AG09319 (cell line): ENCODE data around the gene FZR1.
"Not testable (repeated sequence)": the region's sequence is repeated elsewhere in the genome, so short reads cannot be mapped to it uniquely, and the experiment has no call there.

Experiments used
- DNase-seq: peaks from one replicate; pipeline ENCODE4 v3.0.0-alpha.2; 2010; ENCODE audit warnings: low read depth; ENCODE audit errors: extremely low read depth
- TF ChIP-seq, protein P1 (sequence below): IDR thresholded peaks from 2 replicates; pipeline ENCODE4 v1.5.1; 2011; ENCODE audit warnings: low read depth, mild to moderate bottlenecking, inconsistent platforms, low read length, moderate library complexity

Gene FZR1

DNA sequence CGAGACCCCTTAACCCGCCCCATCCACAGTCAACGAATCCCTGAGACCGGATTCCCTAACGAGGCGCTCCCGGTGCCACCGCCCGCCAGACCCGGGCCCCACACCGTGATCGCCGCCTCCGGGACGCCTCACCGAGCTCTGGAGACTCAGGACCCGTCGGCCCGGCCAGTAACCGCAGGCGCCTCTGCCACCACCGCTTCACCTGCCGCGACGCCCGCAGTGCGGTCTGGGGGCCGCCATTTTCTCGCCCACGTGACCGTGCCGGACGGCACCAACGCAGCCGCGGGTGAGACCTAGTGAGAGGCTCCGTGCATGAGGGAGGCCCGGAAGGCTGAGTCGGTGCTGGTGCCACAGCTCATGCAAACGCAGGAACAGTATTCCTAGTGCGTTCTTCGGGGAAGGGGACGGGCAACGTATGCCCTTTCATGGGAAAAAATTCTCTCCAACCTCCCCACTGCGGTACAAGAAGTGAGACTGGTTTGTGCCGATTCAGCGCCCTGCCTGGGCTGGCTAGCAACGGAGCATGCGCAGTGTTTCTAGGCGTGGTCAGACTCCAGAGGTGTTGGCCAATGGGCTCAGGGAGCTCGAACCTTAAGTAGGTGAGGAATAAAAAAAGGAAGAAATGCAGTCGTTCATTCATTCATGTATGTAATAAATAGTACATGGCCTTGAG, 5.5 kb upstream of the FZR1 start, which contains the start of gene DOHH:
DOHH (minus strand) TSS at position 246 of the 673 bp plus-strand sequence. CDS start 3,860 bp downstream, outside the sequence.
- DNase-seq: peak; percentile 91
- TF ChIP-seq, protein P1, sequence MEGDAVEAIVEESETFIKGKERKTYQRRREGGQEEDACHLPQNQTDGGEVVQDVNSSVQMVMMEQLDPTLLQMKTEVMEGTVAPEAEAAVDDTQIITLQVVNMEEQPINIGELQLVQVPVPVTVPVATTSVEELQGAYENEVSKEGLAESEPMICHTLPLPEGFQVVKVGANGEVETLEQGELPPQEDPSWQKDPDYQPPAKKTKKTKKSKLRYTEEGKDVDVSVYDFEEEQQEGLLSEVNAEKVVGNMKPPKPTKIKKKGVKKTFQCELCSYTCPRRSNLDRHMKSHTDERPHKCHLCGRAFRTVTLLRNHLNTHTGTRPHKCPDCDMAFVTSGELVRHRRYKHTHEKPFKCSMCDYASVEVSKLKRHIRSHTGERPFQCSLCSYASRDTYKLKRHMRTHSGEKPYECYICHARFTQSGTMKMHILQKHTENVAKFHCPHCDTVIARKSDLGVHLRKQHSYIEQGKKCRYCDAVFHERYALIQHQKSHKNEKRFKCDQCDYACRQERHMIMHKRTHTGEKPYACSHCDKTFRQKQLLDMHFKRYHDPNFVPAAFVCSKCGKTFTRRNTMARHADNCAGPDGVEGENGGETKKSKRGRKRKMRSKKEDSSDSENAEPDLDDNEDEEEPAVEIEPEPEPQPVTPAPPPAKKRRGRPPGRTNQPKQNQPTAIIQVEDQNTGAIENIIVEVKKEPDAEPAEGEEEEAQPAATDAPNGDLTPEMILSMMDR: no peak

DNA sequence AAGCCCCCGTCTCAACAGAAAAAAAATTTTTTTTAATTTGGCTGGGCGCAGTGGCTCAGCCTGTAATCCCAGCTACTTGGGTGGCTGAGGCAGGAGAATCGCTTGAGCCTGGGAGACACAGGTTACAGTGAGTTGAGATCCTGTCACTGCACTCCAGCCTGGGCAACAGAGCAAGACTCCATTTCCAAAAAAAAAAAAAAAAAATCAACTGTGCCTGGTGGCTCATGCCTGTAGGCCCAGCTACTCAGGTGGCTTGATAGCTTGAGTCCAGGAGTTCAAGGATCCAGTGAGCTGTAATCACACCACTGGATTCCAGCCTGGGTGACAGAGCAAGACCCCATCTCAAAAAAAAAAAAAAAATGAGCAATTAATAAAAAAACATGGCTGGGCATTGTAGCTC, 4.3 kb upstream of the FZR1 start:
- TF ChIP-seq, protein P1: no peak
- no peak for DNase-seq

DNA sequence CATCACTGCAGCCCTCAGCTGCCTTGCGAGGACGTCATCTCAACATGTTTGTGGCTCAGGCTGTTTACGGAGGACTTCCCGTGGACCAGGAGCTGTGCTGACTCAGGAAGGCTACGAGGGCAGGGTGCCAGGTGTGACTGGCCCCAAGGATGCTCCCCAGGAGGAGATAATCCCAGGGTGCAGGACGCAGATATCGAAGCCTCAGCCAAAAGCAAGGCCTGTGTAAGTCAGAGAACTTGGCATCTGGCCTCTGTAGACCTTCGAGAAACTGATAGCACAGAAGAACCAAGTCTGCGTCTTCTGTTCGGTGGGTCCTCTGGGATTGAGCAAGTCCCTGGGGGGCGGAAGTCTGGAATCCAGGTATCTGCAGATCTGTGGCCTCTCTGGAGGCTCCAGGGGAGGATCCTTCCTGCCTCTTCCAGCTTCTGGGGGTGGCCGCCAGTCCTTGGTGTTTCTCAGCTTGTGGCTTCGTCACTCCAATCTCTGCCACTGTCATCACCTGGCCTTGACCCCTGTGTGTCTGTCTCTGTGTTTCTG, 3.0 kb upstream of the FZR1 start:
- TF ChIP-seq, protein P1: no peak
- no peak for DNase-seq

DNA sequence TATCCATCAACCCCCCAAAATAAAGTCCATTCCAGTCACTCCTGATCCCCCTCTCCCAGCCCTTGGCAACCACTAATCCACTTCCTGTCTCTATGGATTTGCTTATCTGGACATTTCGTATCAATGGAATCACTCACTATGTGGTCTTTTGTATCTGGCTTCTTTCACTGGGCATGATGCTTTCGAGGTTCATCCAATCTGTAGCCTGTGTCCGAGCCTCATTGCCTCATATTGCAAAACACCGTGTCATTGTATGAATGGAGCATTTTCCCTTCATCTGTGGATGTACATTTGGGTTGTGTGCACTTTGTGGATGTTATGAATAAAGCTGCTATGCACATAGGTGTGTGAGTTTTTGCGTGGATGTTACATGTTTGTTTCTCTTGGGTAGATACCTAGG, 1.4 kb upstream of the FZR1 start:
- TF ChIP-seq, protein P1: no peak
- DNase-seq: no peak

DNA sequence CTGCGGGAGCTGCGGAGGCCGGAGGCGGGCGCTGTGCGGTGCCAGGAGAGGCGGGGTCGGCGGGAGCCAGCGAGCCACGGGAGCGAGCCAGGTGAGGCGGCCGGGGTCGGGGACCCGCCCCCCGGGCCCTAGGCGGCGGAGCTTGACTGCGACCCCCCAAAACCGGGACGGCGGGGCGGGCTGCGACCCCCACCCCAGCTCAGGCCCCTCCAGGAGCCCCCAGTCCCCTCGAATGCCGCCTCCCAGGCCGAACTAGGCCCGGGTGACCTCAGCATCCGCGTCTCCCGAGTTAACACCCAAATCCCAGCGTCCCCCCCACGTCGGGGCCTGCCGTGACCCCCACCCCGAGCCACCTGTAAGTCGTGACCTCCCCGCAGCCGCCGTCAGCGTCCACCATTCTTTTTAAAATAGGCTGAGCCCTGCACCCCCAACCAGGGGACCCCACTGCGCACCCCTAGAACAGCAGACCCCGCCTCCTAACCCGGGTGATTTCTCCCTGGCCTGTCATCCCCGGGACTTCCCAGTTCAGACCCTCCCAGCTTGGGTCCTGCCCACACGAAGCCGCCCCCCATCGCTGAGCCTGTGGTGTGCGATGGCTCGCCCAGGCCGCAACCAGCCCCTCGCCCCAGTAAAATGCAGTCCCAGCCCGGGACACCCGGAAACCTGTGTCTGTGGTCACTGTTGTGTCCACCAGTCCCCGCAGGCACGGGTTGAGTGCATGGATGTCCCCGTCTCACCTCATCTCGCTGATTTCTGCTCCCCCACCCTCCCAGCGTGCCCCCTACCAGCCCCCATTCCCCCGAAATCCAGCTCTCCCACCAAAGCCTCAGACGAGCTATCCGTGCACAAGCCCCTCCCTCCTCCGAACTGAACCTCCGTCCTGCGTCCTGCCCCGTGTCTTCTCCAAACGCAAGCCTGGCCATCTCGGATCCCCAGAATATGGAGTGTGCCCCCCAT, 551 bp downstream of the FZR1 start:
- no peak for DNase-seq
- TF ChIP-seq, protein P1: no peak

DNA sequence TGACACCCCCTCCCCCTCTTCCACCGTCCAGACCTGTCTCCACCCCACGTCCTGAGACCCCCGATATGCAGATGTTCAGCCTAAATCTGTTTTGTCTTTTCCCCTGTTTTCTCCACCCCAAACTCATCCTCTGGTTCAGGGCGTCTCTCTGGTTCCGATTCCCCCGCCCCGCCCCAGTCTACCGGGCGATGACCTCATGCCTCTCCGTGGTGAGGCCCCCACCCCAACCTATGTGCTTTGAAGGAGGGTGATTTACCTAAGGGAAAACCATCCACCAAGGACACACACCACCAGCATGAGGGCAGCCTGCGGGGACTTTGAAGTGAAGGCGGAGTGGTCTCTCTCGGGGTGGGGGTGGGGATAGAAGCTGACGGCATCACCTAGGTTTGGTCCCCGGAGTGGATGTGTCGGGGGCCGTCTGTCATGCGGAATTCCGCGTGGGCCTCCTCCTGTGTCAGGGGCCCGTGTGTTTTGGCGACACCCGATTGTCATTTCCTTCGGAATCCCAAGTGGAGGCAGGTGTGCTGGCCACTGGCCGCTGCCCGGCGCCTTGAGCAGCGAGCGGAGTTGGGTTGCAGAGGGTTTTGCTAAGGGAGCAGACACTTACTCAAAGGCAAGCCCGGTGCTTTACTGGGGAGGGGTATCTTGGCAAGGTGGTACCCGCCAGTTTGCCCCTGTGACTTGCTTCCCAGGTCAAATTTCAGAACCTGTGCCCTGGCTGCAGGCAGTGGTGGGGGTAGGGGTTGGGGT, 1.4 kb downstream of the FZR1 start:
- TF ChIP-seq, protein P1: no peak
- DNase-seq: no peak

DNA sequence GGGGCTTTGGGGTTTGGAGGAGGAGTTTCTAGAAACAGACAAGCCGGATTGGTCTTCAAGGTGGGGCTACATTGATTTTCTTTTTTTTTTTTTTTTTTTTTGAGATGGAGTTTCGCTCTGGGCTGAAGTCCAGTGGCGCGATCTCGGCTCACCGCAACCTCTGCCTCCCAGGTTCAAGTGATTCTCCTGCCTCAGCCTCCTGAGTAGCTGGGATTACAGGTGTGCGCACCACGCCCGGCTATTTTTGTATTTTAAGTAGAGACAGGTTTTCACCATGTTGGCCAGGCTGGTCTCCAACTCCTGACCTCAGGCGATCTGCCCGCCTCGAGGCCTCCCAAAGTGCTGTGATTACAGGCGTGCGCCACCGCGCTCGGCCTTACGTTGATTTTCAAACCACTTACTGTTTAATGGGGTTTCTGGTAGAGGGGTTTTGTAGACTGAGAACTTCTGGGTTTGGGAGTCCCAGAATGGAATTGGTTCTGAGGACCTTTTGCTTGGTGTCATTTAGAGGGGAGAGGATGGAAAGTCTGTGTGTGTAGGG, 2.1 kb downstream of the FZR1 start:
- DNase-seq: not testable (repeated sequence)
